Prostate gland (tissue), 2 donors: ENCODE measurements around the gene CD164L2. TPM values are rescaled to one million over a fixed set of nuclear protein-coding genes. Genes with fewer than 3 reads are reported as not detected.

Source experiments
- DNase-seq: peaks from one replicate; pipeline ENCODE4 v3.0.0-alpha.2; 2019; ENCODE audit warnings: low spot score
- H3K27ac ChIP-seq, 2 donors: fragments of 200-600 bp; sonication (generic); 2 replicates each; pipeline ENCODE4 v1.5.1; 2017 to 2019
- H3K27me3 ChIP-seq: fragments of 200-600 bp; sonication (generic); replicated peaks from 2 replicates; pipeline ENCODE4 v1.5.1; 2019; ENCODE audit not compliant: insufficient read depth
- H3K36me3 ChIP-seq, 2 donors: fragments of 200-600 bp; sonication (generic); 1 replicate in 1 of 2; 2 replicates in 1 of 2; pipeline versions ENCODE4 v1.5.1 to v1.8.1; 2017 to 2019
- H3K4me1 ChIP-seq: fragments of 200-600 bp; sonication (generic); replicated peaks from 2 replicates; pipeline ENCODE4 v1.5.1; 2019
- H3K4me3 ChIP-seq, 2 donors: fragments of 200-600 bp; sonication (generic); 2 replicates each; pipeline ENCODE4 v1.5.1; 2017 to 2019
- H3K9me3 ChIP-seq: fragments of 200-600 bp; sonication (generic); 2 replicates; pipeline ENCODE4 v1.5.1; 2017
- CTCF ChIP-seq, 4 experiments: fragments of 200-600 bp in 2 of 4; fragments of 450-650 bp in 2 of 4; sonication (generic) in 2 of 4; IDR thresholded peaks; 1 replicate in 3 of 4; 2 replicates in 1 of 4; pipeline ENCODE4 v1.5.1; 2016 to 2019; ENCODE audit warnings: antibody characterized with exemption in 4 of 4, mild to moderate bottlenecking in 2 of 4, moderate library complexity in 2 of 4
- POLR2A ChIP-seq: fragments of 450-650 bp; IDR thresholded peaks from one replicate; pipeline ENCODE4 v1.6.1; 2016; ENCODE audit warnings: antibody characterized with exemption, mild to moderate bottlenecking
- POLR2AphosphoS5 ChIP-seq: sonication (generic); formaldehyde crosslinking; IDR thresholded peaks from one replicate; pipeline ENCODE4 v1.6.1; 2017; ENCODE audit warnings: antibody characterized with exemption
- WGBS: methylation state at CpG from one replicate; pipeline ENCODE4 v1.1.5; 2018; 5-methylcytosine and 5-hydroxymethylcytosine counted together
- intact Hi-C: fragments of 100-400 bp; cut with DNase I; formaldehyde crosslinking; loops from one replicate; pipeline ENCODE4 v1.14.2; 2022
- total RNA-seq, 2 donors: library from RNA; depleted of rRNA; stranded (reverse); fragments of >200 nt; gene quantifications; one replicate each; pipeline ENCODE4 v1.1.0, GENCODE V29; 2016

The CD164L2 gene
- total RNA-seq, 2 donors from 2014 or later = 1.8 to 3.6 TPM

- Histone ChIP-seq H3K36me3 (no peaks in the 10 kb centered on the region), H3K27me3 (no peaks in the 10 kb centered on the region), H3K4me3 (no peak within 1 kb of the TSS), H3K27ac (no peak within 1 kb of the TSS), H3K4me1 (no peaks in the 10 kb centered on the region), H3K9me3 (no peaks in the 10 kb centered on the region)
- no peak for TF ChIP-seq POLR2A
- TF ChIP-seq POLR2AphosphoS5 = no peak
- no peak for TF ChIP-seq CTCF (IDR thresholded peaks at IDR 0.05)
- 87% methylated on average over 4 of the region's 4 CpGs for WGBS
- intact Hi-C loops = no loop called here
- no peak for DNase-seq
Observed at GRCh38 chr1:27374362-27375086, 8.6 kb downstream of the CD164L2 start, which contains the start of gene FCN3. Gene FCN3 (minus strand): TSS chr1:27374824. CDS start chr1:27374818, 6 bp downstream.

- no peaks in the 10 kb centered on the region for H3K27me3 ChIP-seq
- H3K4me3 ChIP-seq = no peak overlapping the region
- 76% methylated on average over 9 of the region's 11 CpGs for WGBS
- intact Hi-C loops = no loop called here
- H3K27ac ChIP-seq = no peak overlapping the region
- H3K9me3 ChIP-seq = no peaks in the 10 kb centered on the region
- no peaks in the 10 kb centered on the region for H3K4me1 ChIP-seq
- TF ChIP-seq POLR2A (no peak), CTCF (IDR thresholded peaks at IDR 0.05) (no peak)
- H3K36me3 ChIP-seq = no peaks in the 10 kb centered on the region
- no peak for DNase-seq
Observed at GRCh38 chr1:27372808-27373690, 10.1 kb downstream of the CD164L2 start.

- no peak for TF ChIP-seq CTCF (IDR thresholded peaks at IDR 0.05)
- TF ChIP-seq POLR2A = no peak
- no peak for TF ChIP-seq POLR2AphosphoS5
- peaks cover 3% of the 10 kb centered on the region for H3K4me1 ChIP-seq
- intact Hi-C loops = no loop called here
- H3K9me3 ChIP-seq = no peaks in the 10 kb centered on the region
- no peaks in the 10 kb centered on the region for H3K36me3 ChIP-seq
- no peak overlapping the region for H3K27ac ChIP-seq
- H3K27me3 ChIP-seq = no peaks in the 10 kb centered on the region
- DNase-seq = no peak
- WGBS = 92% methylated on average over 19 of the region's 19 CpGs
- no peak overlapping the region for H3K4me3 ChIP-seq
Observed at GRCh38 chr1:27372022-27372807, 10.9 kb downstream of the CD164L2 start.

GRCh38 chr1:27368869-27369582 lies 14.1 kb downstream of the CD164L2 start:
- intact Hi-C loops = no loop called here
- no peak for TF ChIP-seq POLR2AphosphoS5
- no peak for TF ChIP-seq CTCF (IDR thresholded peaks at IDR 0.05)
- TF ChIP-seq POLR2A = no peak
- H3K27ac ChIP-seq = no peak overlapping the region

More at GRCh38 chr1:27368869-27369582, 14.1 kb downstream of the CD164L2 start:
- no peaks in the 10 kb centered on the region for H3K27me3 ChIP-seq
- H3K4me3 ChIP-seq = no peak overlapping the region
- WGBS = 72% methylated on average over 13 of the region's 13 CpGs
- no peak for DNase-seq
- no peaks in the 10 kb centered on the region for H3K9me3 ChIP-seq
- peaks cover 15% of the 10 kb centered on the region for H3K4me1 ChIP-seq
- no peaks in the 10 kb centered on the region for H3K36me3 ChIP-seq
